ENCODE measurements around the gene GSG1L2. TPM values are rescaled to one million over a fixed set of nuclear protein-coding genes. Genes with fewer than 3 reads are reported as not detected.

The GSG1L2 gene
- total RNA-seq, 1 experiment from 2014 or later: not detected

- H3K27me3 ChIP-seq (ENCODE audit: insufficient read depth, low read length): peaks cover 12% of the 10 kb centered on the region
- RAD21 ChIA-PET (ENCODE audit: low non-redundant PET in 1 of 2, low total read pairs in 2 of 2, uncharacterized antibody in 2 of 2, unreplicated experiment in 2 of 2): no interaction called here
- no peak overlapping the region for H3K9ac ChIP-seq (ENCODE audit: low read length)
- H3K4me2 ChIP-seq (ENCODE audit: low read length): no peak overlapping the region
- no TSS peak for BruUV-seq (replicated peaks)
- H3K27ac ChIP-seq (ENCODE audit: low read depth, low read length): no peak overlapping the region
- no peaks in the 10 kb centered on the region for H3K36me3 ChIP-seq (ENCODE audit: control insufficient read depth in 1 of 2, insufficient read depth in 2 of 2, low read length in 2 of 2)
- H3K79me2 ChIP-seq (ENCODE audit: insufficient read depth, low read length): no peaks in the 10 kb centered on the region
- H4K20me1 ChIP-seq (ENCODE audit: insufficient read depth): no peaks in the 10 kb centered on the region
- intact Hi-C loops (cut with micrococcal nuclease): no loop called here
- CTCF ChIA-PET: no interaction called here
- POLR2A ChIA-PET: no interaction called here
- no peak overlapping the region for H3K4me3 ChIP-seq (replicated peaks in 1 of 2; ENCODE audit: low read depth in 1 of 2, low read length in 2 of 2)
- H3K4me1 ChIP-seq (ENCODE audit: control insufficient read depth in 1 of 2, insufficient read depth in 2 of 2, low read length in 2 of 2): peaks cover 5 to 20% of the 10 kb centered on the region in 2 experiments
- DNase-seq (ENCODE audit: low read depth, low spot score) (no peak), ATAC-seq (no peak)
- H3K9me2 ChIP-seq (ENCODE audit: insufficient read depth): no peaks in the 10 kb centered on the region
- H2AFZ ChIP-seq (ENCODE audit: low read depth, low read length, poor library complexity, severe bottlenecking): no peak overlapping the region
- H3K9me3 ChIP-seq (ENCODE audit: control insufficient read depth in 1 of 2, insufficient read depth in 1 of 2, low read depth in 1 of 2, low read length in 2 of 2): no peaks in the 10 kb centered on the region
- TF ChIP-seq CBX3 (IDR thresholded peaks at IDR 0.05; ENCODE audit: low read depth): no peak
- no peak for TF ChIP-seq MAX (IDR thresholded peaks at IDR 0.05)
- TF ChIP-seq REST (IDR thresholded peaks at IDR 0.05; ENCODE audit: low read depth): no peak
- no peak for TF ChIP-seq JUND (IDR thresholded peaks at IDR 0.05)
- TF ChIP-seq SP1 (IDR thresholded peaks at IDR 0.05; ENCODE audit: low read depth): no peak
- no peak for TF ChIP-seq TCF7L2 (IDR thresholded peaks at IDR 0.05; ENCODE audit: borderline replicate concordance, extremely low read depth, insufficient read depth, insufficient read length)
- no peak for TF ChIP-seq ELF1 (IDR thresholded peaks at IDR 0.05; ENCODE audit: borderline replicate concordance, low read depth)
- no peak for TF ChIP-seq ZBTB33 (IDR thresholded peaks at IDR 0.05; ENCODE audit: extremely low read depth, insufficient replicate concordance, low read length)
- no peak for TF ChIP-seq RAD21 (IDR thresholded peaks at IDR 0.05; ENCODE audit: low read depth)
These were observed 12.0 kb upstream of the GSG1L2 start for GRCh38 chr17:9833922-9834321.
